ENCODE results near the gene PDIA3. TPM values are rescaled to one million over a fixed set of nuclear protein-coding genes. Genes with fewer than 3 reads are reported as not detected.
"Not testable (repeated sequence)": the region's sequence is repeated elsewhere in the genome, so short reads cannot be mapped to it uniquely, and the experiment has no call there.

PDIA3 gene
- total RNA-seq, 2 experiments from 2014 or later, result 306 to 313 TPM

- peak overlapping the region; percentile 17 for H3K4me3 Mint-ChIP-seq
- peaks cover 54% of the 10 kb centered on the region for H3K4me1 Mint-ChIP-seq (ENCODE audit: low read depth)
- H3K9me3 Mint-ChIP-seq (ENCODE audit: insufficient read depth), result no peaks in the 10 kb centered on the region
- H3K27me3 Mint-ChIP-seq (ENCODE audit: low read depth), result no peaks in the 10 kb centered on the region
- no peak for ATAC-seq
- CTCF ChIA-PET, result interaction anchor here (0.8 to 1.8 kb wide), 2 partner anchors 26 to 28 kb away, joined by 3 to 8 read pairs; partner anchors contain the start of gene MFAP1
- peaks cover 70% of the 10 kb centered on the region for H3K36me3 Mint-ChIP-seq (ENCODE audit: low read depth)
- peak overlapping the region; percentile 98 for H3K27ac Mint-ChIP-seq
- POLR2A ChIA-PET, result interaction anchor here (1.2 to 3.2 kb wide), 4 partner anchors 9 to 53 kb away, joined by 4 to 23 read pairs (median 10); partner anchors contain the start of genes ELL3, MFAP1 and PDIA3
- no peak for DNase-seq
Measured at GRCh38 chr15:43799209-43799944, 53.1 kb downstream of the PDIA3 start.

DNA sequence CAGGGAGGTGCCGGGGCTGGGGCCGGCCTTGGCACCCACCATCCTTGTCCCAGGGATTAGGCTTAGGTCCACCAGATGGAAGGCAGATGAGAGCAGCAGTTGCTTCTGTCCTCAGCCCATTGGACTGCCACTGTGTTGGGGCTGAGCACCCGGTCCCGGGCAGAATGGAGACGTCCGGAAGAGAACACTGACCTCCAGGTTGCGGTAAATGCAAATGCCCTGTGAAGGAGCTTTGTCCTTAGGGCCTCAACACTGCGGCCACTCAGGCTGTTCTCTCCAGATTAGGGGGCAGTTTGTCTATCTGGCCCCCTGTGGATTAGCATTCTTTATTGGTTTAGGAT, 53.7 kb downstream of the PDIA3 start, which contains the start of gene SERINC4:
SERINC4 (minus strand) TSS at position 276 of the 341 bp plus-strand sequence; CDS start at position 42, 234 bp downstream.
- H3K27me3 Mint-ChIP-seq (ENCODE audit: low read depth), result no peaks in the 10 kb centered on the region
- H3K36me3 Mint-ChIP-seq (ENCODE audit: low read depth), result peaks cover 69% of the 10 kb centered on the region
- CTCF ChIA-PET, result interaction anchor here (0.8 to 1.8 kb wide), 4 partner anchors 8 to 28 kb away, joined by 3 to 8 read pairs (median 4); partner anchors contain the start of genes MFAP1 and SERF2
- peaks cover 49% of the 10 kb centered on the region for H3K4me1 Mint-ChIP-seq (ENCODE audit: low read depth)
- no peak for ATAC-seq
- H3K27ac Mint-ChIP-seq, result peak within 1 kb of the TSS; percentile 98
- POLR2A ChIA-PET, result interaction anchor here (0.5 to 3.4 kb wide), 12 partner anchors 8 to 619 kb away, joined by 3 to 23 read pairs (median 6); partner anchors contain the start of genes ELL3, MFAP1, PDIA3 and SERF2
- H3K9me3 Mint-ChIP-seq (ENCODE audit: insufficient read depth), result no peaks in the 10 kb centered on the region
- DNase-seq, result no peak
- peak within 1 kb of the TSS; percentile 98 for H3K4me3 Mint-ChIP-seq

DNA sequence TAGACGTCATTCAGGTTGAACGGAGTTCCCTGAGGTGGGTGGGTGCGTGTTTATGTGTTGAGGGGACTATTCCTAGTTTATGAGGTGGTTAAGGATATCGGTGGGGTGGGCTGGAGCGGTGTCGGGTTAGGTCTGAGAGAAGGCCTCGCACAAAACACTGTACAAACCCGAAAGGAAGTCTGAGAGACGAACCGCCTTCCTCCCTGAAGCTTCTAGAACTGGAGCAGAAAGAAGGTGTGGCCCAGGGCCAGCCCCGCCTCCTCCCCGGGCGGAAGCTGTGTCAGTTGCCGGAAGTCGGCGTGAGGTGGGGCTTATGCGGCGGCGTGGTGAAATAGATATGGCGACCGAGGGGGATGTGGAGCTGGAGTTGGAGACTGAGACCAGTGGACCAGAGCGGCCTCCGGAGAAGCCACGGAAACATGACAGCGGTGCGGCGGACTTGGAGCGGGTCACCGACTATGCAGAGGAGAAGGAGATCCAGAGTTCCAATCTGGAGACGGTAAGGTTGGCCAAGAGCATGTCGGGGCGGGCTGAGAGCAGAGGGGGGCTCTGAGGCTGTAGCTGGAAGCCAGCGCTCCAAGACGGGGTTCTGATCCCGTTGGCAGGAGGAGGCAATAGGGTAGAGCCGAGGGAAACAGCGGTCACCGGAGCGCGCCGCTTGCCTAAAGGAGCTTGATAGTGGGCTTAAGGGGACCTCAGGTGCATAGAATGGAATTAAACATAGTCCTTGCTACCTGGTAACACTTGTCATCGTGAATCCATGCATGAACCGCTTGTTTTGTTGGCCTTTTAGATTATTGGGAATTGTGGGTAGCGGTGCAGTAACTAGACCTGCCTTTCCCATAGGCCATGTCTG, 54.3 kb downstream of the PDIA3 start, which contains the start of gene HYPK:
HYPK (plus strand) TSS at position 314 of the 856 bp plus-strand sequence; CDS start at position 338, 24 bp downstream.
- peak; percentile 95 for DNase-seq
- Mint-ChIP-seq H3K4me3 (peak within 1 kb of the TSS; percentile 98), H3K36me3 (ENCODE audit: low read depth) (peaks cover 69% of the 10 kb centered on the region), H3K4me1 (ENCODE audit: low read depth) (peaks cover 43% of the 10 kb centered on the region), H3K27me3 (ENCODE audit: low read depth) (no peaks in the 10 kb centered on the region), H3K27ac (peak within 1 kb of the TSS; percentile 98), H3K9me3 (ENCODE audit: insufficient read depth) (no peaks in the 10 kb centered on the region)
- ATAC-seq, result peak; percentile 97
- ChIA-PET CTCF (interaction anchor here (0.8 to 1.8 kb wide), 5 partner anchors 9 to 29 kb away, joined by 3 to 8 read pairs (median 4); partner anchors contain the start of genes ELL3, MFAP1 and SERF2), POLR2A (interaction anchor here (0.5 to 3.4 kb wide), 17 partner anchors 8 to 619 kb away, joined by 3 to 23 read pairs (median 3); partner anchors contain the start of genes ELL3, MFAP1, PDIA3 and SERF2)

GRCh38 chr15:43802676-43803075, 56.4 kb downstream of the PDIA3 start:
- H3K4me3 Mint-ChIP-seq; ATAC-seq; H3K9me3 Mint-ChIP-seq (ENCODE audit: insufficient read depth); H3K27me3 Mint-ChIP-seq (ENCODE audit: low read depth); H3K27ac Mint-ChIP-seq; DNase-seq; CTCF ChIA-PET: not testable (repeated sequence)
- H3K36me3 Mint-ChIP-seq (ENCODE audit: low read depth), result peaks cover 72% of the 10 kb centered on the region
- POLR2A ChIA-PET, result interaction anchor here (1.4 to 3.4 kb wide), 3 partner anchors 11 to 26 kb away, joined by 3 to 21 read pairs (median 8); partner anchors contain the start of genes ELL3 and SERF2
- H3K4me1 Mint-ChIP-seq (ENCODE audit: low read depth), result peaks cover 32% of the 10 kb centered on the region

DNA sequence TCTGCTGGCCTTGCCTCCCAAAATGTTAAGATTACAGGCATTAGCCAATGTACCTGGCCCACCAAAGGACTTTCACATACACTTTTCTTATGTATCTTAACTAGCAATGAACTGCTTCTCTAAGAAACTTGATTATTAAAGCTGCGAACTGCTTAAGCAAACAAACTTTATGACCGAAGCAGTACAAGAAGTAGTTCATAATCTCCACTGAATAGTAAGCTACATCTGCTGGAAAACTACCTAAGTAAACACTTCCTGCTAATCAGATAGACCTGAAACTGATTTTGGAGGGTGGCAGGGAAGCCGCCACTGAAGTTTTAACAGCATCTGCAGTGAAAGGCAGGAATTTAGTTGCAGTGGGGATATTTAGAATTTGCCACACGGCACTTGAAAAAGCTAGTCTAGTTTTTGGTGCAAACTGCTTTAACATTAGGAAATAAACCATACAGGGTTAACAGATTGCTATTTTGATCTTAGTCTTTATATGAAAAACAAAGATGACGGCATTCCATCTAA, 62.3 kb downstream of the PDIA3 start:
- peaks cover 9% of the 10 kb centered on the region for H3K4me1 Mint-ChIP-seq (ENCODE audit: low read depth)
- no peaks in the 10 kb centered on the region for H3K9me3 Mint-ChIP-seq (ENCODE audit: insufficient read depth)
- ChIA-PET POLR2A (interaction anchor here (0.8 to 1.0 kb wide), 3 partner anchors 8 to 15 kb away, joined by 3 to 6 read pairs (median 3); partner anchors contain the start of genes HYPK and SERINC4), CTCF (interaction anchor here (0.9 to 1.1 kb wide), 2 partner anchors 11 to 20 kb away, joined by 3 read pairs; no protein-coding TSS in a partner anchor)
- DNase-seq (no peak), ATAC-seq (no peak)
- no peaks in the 10 kb centered on the region for H3K27me3 Mint-ChIP-seq (ENCODE audit: low read depth)
- H3K36me3 Mint-ChIP-seq (ENCODE audit: low read depth), result peaks cover 71% of the 10 kb centered on the region
- H3K4me3 Mint-ChIP-seq, result no peak overlapping the region
- H3K27ac Mint-ChIP-seq, result no peak overlapping the region

DNA sequence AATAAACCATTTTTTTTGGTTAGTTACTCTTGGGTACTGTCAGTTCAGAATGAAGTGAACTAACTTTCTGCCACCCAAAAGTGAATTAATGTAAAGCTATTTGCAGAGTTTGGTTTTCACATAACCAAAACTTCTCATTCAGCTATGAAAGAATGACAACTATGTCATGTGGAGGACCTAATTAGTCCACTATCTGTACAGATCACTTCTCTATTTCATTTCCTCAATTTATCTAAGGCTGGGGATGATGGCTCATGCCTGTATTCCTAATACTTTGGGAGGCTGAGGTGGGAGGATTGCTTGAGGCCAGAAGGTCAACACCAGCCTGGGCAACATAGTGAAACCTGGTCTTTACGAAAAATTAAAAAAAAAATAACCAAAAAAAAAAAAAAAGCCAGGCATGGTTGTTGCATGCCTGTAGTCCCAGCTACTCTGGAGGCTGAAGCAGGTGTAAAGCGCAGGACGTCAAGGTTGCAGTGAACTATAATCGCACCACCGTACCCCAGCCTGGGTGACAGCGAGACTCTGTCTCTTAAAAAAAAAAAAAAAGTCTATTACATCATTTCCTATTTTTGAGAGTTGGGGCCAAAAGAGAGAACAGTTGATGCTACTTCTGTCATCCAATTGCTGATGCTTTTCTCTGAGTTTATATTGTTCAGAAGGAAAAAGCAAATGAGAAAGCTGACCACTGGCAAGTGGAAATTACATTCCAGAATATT, 62.9 kb downstream of the PDIA3 start:
- DNase-seq (no peak), ATAC-seq (no peak)
- H3K4me3 Mint-ChIP-seq, result no peak overlapping the region
- ChIA-PET CTCF (interaction anchor here (0.9 to 1.5 kb wide), 5 partner anchors 11 to 32 kb away, joined by 3 to 6 read pairs (median 3); partner anchors contain the start of gene ELL3), POLR2A (interaction anchor here (0.8 to 1.0 kb wide), 4 partner anchors 9 to 32 kb away, joined by 3 to 6 read pairs (median 3); partner anchors contain the start of genes HYPK and SERINC4)
- H3K9me3 Mint-ChIP-seq (ENCODE audit: insufficient read depth), result no peaks in the 10 kb centered on the region
- peak overlapping the region; percentile 39 for H3K27ac Mint-ChIP-seq
- H3K27me3 Mint-ChIP-seq (ENCODE audit: low read depth), result no peaks in the 10 kb centered on the region
- H3K36me3 Mint-ChIP-seq (ENCODE audit: low read depth), result peaks cover 72% of the 10 kb centered on the region
- H3K4me1 Mint-ChIP-seq (ENCODE audit: low read depth), result peaks cover 9% of the 10 kb centered on the region

DNA sequence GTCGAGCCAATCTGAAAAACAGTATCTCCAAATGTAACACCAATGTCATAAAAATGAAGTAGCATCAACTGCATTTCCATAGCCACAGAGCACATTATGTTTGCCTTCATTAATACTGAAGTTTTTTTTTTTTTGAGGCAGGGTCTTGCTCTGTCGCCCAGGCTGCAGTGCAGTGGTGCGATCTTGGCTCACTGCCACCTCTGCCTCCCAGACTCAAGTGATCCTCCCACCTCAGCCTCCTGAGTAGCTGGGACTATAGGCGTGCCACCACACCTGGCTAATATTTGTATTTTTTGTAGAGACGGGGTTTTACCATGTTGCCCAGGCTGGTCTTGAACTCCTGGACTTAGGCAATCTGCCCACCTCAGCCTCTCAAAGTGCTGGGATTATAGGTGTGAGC, 68.8 kb downstream of the PDIA3 start:
- H3K36me3 Mint-ChIP-seq (ENCODE audit: low read depth), result peaks cover 55% of the 10 kb centered on the region
- CTCF ChIA-PET; H3K4me3 Mint-ChIP-seq; ATAC-seq; H3K9me3 Mint-ChIP-seq (ENCODE audit: insufficient read depth); H3K27me3 Mint-ChIP-seq (ENCODE audit: low read depth); H3K27ac Mint-ChIP-seq; DNase-seq: not testable (repeated sequence)
- peaks cover 13% of the 10 kb centered on the region for H3K4me1 Mint-ChIP-seq (ENCODE audit: low read depth)
- POLR2A ChIA-PET, result interaction anchor here (0.7 to 1.0 kb wide), 2 partner anchors 14 to 22 kb away, joined by 3 to 4 read pairs; partner anchors contain the start of gene HYPK

DNA sequence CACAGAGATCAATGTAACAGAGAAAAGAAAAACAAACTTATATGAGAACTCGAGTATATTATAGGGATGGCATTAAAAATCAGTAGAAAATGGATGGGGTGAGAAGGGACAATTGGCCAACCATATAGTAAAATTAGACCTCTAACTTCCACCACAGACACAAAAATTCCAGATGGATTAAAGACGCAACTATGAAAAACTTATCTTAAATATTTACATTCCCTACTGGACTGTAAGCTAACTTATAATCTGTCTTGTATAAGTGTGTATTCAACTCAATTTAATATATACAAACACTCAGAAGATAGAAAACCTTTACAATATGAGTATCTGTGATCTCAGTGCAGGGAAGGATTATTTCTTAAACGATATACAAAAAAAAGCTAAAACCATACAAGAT, 75.3 kb downstream of the PDIA3 start:
- DNase-seq (no peak), ATAC-seq (no peak)
- Mint-ChIP-seq H3K4me3 (peak overlapping the region; percentile 46), H3K27me3 (ENCODE audit: low read depth) (no peaks in the 10 kb centered on the region), H3K36me3 (ENCODE audit: low read depth) (peaks cover 35% of the 10 kb centered on the region), H3K27ac (peak overlapping the region; percentile 45), H3K9me3 (ENCODE audit: insufficient read depth) (no peaks in the 10 kb centered on the region), H3K4me1 (ENCODE audit: low read depth) (peaks cover 54% of the 10 kb centered on the region)
- ChIA-PET CTCF (interaction anchor here (2.6 kb wide), 1 partner anchor 11 kb away, joined by 6 read pairs; no protein-coding TSS in a partner anchor), POLR2A (interaction anchor here (0.7 to 2.0 kb wide), 3 partner anchors 10 to 21 kb away, joined by 4 to 8 read pairs (median 5); partner anchors contain the start of genes HYPK and SERINC4)
